Loucy (cell line): ENCODE results near the gene DCAF17.
A peak's percentile ranks its signal among the peaks of the same experiment; 100 is the strongest.

Source experiments
- H2AFZ ChIP-seq: fragments of 200-600 bp; sonication (generic); 2 replicates; pipeline ENCODE4 v1.6.0; 2016; ENCODE audit warnings: antibody characterized with exemption, mild to moderate bottlenecking, low read length, moderate library complexity
- H3F3A ChIP-seq: fragments of 200-600 bp; 2 replicates; pipeline ENCODE4 v1.6.0; 2016; ENCODE audit warnings: antibody characterized with exemption, low read depth, mild to moderate bottlenecking
- H3K27me3 ChIP-seq: fragments of 200-600 bp; sonication (generic); 2 replicates; pipeline ENCODE4 v1.6.1; 2014; ENCODE audit warnings: low read length, mild to moderate bottlenecking; ENCODE audit not compliant: insufficient read depth, poor library complexity, severe bottlenecking
- H3K36me3 ChIP-seq: fragments of 200-600 bp; sonication (generic); 2 replicates; pipeline ENCODE4 v1.6.1; 2016; ENCODE audit warnings: low read length; ENCODE audit not compliant: insufficient read depth
- H3K4me1 ChIP-seq: fragments of 200-600 bp; sonication (generic); 2 replicates; pipeline ENCODE4 v1.5.1; 2014; ENCODE audit warnings: low read length, mild to moderate bottlenecking; ENCODE audit not compliant: insufficient read depth, poor library complexity, severe bottlenecking
- H3K4me2 ChIP-seq: fragments of 200-600 bp; sonication (generic); 2 replicates; pipeline ENCODE4 v1.6.0; 2014; ENCODE audit warnings: antibody characterized with exemption, low read length, low read depth, mild to moderate bottlenecking; ENCODE audit not compliant: poor library complexity, severe bottlenecking
- H3K4me3 ChIP-seq: fragments of 200-600 bp; sonication (generic); 2 replicates; pipeline ENCODE4 v1.5.1; 2014; ENCODE audit warnings: low read length, mild to moderate bottlenecking, mixed read lengths; ENCODE audit not compliant: poor library complexity, severe bottlenecking
- H3K79me2 ChIP-seq: fragments of 200-600 bp; sonication (generic); 2 replicates; pipeline ENCODE4 v1.6.1; 2014; ENCODE audit warnings: low read length; ENCODE audit not compliant: insufficient read depth
- H3K9ac ChIP-seq: fragments of 200-600 bp; sonication (generic); 2 replicates; pipeline ENCODE4 v1.6.0; 2014; ENCODE audit warnings: mild to moderate bottlenecking, low read depth, low read length, moderate library complexity; ENCODE audit not compliant: poor library complexity, severe bottlenecking
- H3K9me2 ChIP-seq: fragments of 200-600 bp; sonication (generic); replicated peaks from 2 replicates; pipeline ENCODE4 v1.6.1; 2016; ENCODE audit warnings: low read depth, low read length, mixed read lengths
- H3K9me3 ChIP-seq: fragments of 200-600 bp; sonication (generic); 2 replicates; pipeline ENCODE4 v1.6.1; 2014; ENCODE audit warnings: mild to moderate bottlenecking, antibody characterized with exemption, low read length, low read depth; ENCODE audit not compliant: insufficient read depth
- H4K20me1 ChIP-seq: fragments of 200-600 bp; sonication (generic); 2 replicates; pipeline ENCODE4 v1.6.0; 2014; ENCODE audit warnings: antibody characterized with exemption, low read length, mild to moderate bottlenecking; ENCODE audit not compliant: insufficient read depth, poor library complexity, severe bottlenecking
- CTCF ChIP-seq: fragments of 200-600 bp; sonication (generic); conservative IDR thresholded peaks from 2 replicates; pipeline ENCODE4 v1.5.1; 2014; ENCODE audit warnings: mild to moderate bottlenecking, antibody characterized with exemption, low read length
- EZH2phosphoT487 ChIP-seq: fragments of 200-600 bp; IDR thresholded peaks from 2 replicates; pipeline ENCODE4 v1.6.1; 2018; ENCODE audit warnings: antibody characterized with exemption, mild to moderate bottlenecking, moderate library complexity, borderline replicate concordance

Gene DCAF17

GRCh38 chr2:171523088-171524017 is 89.3 kb downstream of the DCAF17 start:
- H3K4me2 ChIP-seq: peak overlapping the region; percentile 84
- H3K79me2 ChIP-seq: peaks cover 50% of the 10 kb centered on the region
- no peaks in the 10 kb centered on the region for H3K27me3 ChIP-seq
- H3K4me1 ChIP-seq: peaks cover 42% of the 10 kb centered on the region
- peak overlapping the region; percentile 83 for H3K4me3 ChIP-seq
- H3K9me2 ChIP-seq: no peaks in the 10 kb centered on the region
- H3K36me3 ChIP-seq: no peaks in the 10 kb centered on the region
- no peak for TF ChIP-seq CTCF
- TF ChIP-seq EZH2phosphoT487: no peak
- peak overlapping the region; percentile 87 for H3K9ac ChIP-seq
- H2AFZ ChIP-seq: peak overlapping the region; percentile 93
- H4K20me1 ChIP-seq: peaks cover 5% of the 10 kb centered on the region
- H3F3A ChIP-seq: no peaks in the 10 kb centered on the region
- no peaks in the 10 kb centered on the region for H3K9me3 ChIP-seq

GRCh38 chr2:171524018-171524401 is 90.0 kb downstream of the DCAF17 start:
- H4K20me1 ChIP-seq: peaks cover 5% of the 10 kb centered on the region
- H3K27me3 ChIP-seq: no peaks in the 10 kb centered on the region
- H3K36me3 ChIP-seq: no peaks in the 10 kb centered on the region
- H3K9me3 ChIP-seq: no peaks in the 10 kb centered on the region
- peak overlapping the region; percentile 84 for H3K4me2 ChIP-seq
- peak overlapping the region; percentile 87 for H3K9ac ChIP-seq
- TF ChIP-seq CTCF (no peak), EZH2phosphoT487 (no peak)
- no peaks in the 10 kb centered on the region for H3K9me2 ChIP-seq
- peaks cover 42% of the 10 kb centered on the region for H3K4me1 ChIP-seq
- H3K4me3 ChIP-seq: peak overlapping the region; percentile 83
- peaks cover 50% of the 10 kb centered on the region for H3K79me2 ChIP-seq
- H2AFZ ChIP-seq: peak overlapping the region; percentile 93; the same call in 1 of the 2 replicates
- H3F3A ChIP-seq: no peaks in the 10 kb centered on the region

- no peaks in the 10 kb centered on the region for H3F3A ChIP-seq
- H3K9me2 ChIP-seq: no peaks in the 10 kb centered on the region
- H3K36me3 ChIP-seq: no peaks in the 10 kb centered on the region
- H3K27me3 ChIP-seq: no peaks in the 10 kb centered on the region
- H4K20me1 ChIP-seq: no peaks in the 10 kb centered on the region
- H3K79me2 ChIP-seq: peaks cover 28% of the 10 kb centered on the region
- no peak overlapping the region for H2AFZ ChIP-seq
- no peaks in the 10 kb centered on the region; the same call in 1 of the 2 replicates for H3K9me3 ChIP-seq
- H3K4me2 ChIP-seq: no peak overlapping the region
- TF ChIP-seq EZH2phosphoT487 (no peak), CTCF (peak; percentile 75)
- peaks cover 2% of the 10 kb centered on the region for H3K4me1 ChIP-seq
- H3K9ac ChIP-seq: no peak overlapping the region
- no peak overlapping the region for H3K4me3 ChIP-seq
Observed at GRCh38 chr2:171529914-171530313, 95.9 kb downstream of the DCAF17 start.
